ENCODE measurements around the gene TP53.

The TP53 gene
- 43.7 to 109 (median 65.2) reads per million in 9 experiments for total RNA-seq

- peaks cover 51% of the 10 kb centered on the region for H3K36me3 Mint-ChIP-seq (ENCODE audit: insufficient read depth)
- DNase-seq = peak; percentile 84 to 89 (median 87)
- peaks cover 25 to 38% of the 10 kb centered on the region in 2 donors for H3K4me1 Mint-ChIP-seq (ENCODE audit: low read depth in 2 of 2)
- peak within 1 kb of the TSS; percentile 98 for H3K27ac Mint-ChIP-seq
- H3K4me3 Mint-ChIP-seq = peak within 1 kb of the TSS; percentile 82 to 88
- no peaks in the 10 kb centered on the region for H3K27me3 Mint-ChIP-seq
- H3K9me3 Mint-ChIP-seq = no peaks in the 10 kb centered on the region
- ATAC-seq (replicated peaks) = peak; percentile 54
Measured at GRCh38 chr17:7687072-7687907, at the start of gene TP53. TP53 (minus strand) TSS chr17:7687490; CDS start chr17:7676594, 10,896 bp downstream.

- H3K4me1 Mint-ChIP-seq (ENCODE audit: low read depth in 2 of 2) = no peaks in the 10 kb centered on the region
- no peaks in the 10 kb centered on the region for H3K36me3 Mint-ChIP-seq (ENCODE audit: insufficient read depth)
- no peak overlapping the region for H3K27ac Mint-ChIP-seq
- H3K9me3 Mint-ChIP-seq = no peaks in the 10 kb centered on the region
- ATAC-seq (replicated peaks) (no peak), DNase-seq (no peak)
- H3K4me3 Mint-ChIP-seq = no peak overlapping the region
- H3K27me3 Mint-ChIP-seq = peaks cover 47 to 64% of the 10 kb centered on the region in 2 donors
Measured at GRCh38 chr17:7732981-7733539, 45.8 kb upstream of the TP53 start.

- Mint-ChIP-seq H3K27ac (no peak overlapping the region), H3K36me3 (ENCODE audit: insufficient read depth) (no peaks in the 10 kb centered on the region), H3K27me3 (peaks cover 51 to 56% of the 10 kb centered on the region in 2 donors), H3K4me1 (ENCODE audit: low read depth in 2 of 2) (no peaks in the 10 kb centered on the region), H3K4me3 (no peak overlapping the region), H3K9me3 (no peaks in the 10 kb centered on the region)
- ATAC-seq (replicated peaks) = no peak
- no peak for DNase-seq
Measured at GRCh38 chr17:7729816-7730215, 42.5 kb upstream of the TP53 start.

- Mint-ChIP-seq H3K4me1 (ENCODE audit: low read depth in 2 of 2) (no peaks in the 10 kb centered on the region), H3K4me3 (no peak overlapping the region), H3K27me3 (peaks cover 47 to 52% of the 10 kb centered on the region in 2 donors), H3K9me3 (no peaks in the 10 kb centered on the region), H3K27ac (no peak overlapping the region), H3K36me3 (ENCODE audit: insufficient read depth) (no peaks in the 10 kb centered on the region)
- DNase-seq (no peak), ATAC-seq (replicated peaks) (no peak)
Measured at GRCh38 chr17:7727886-7728285, 40.6 kb upstream of the TP53 start.

GRCh38 chr17:7721612-7722011 lies 34.3 kb upstream of the TP53 start:
- no peaks in the 10 kb centered on the region for H3K9me3 Mint-ChIP-seq
- DNase-seq = no peak
- ATAC-seq (replicated peaks) = no peak
- H3K27me3 Mint-ChIP-seq = peaks cover 75 to 83% of the 10 kb centered on the region in 2 donors
- H3K36me3 Mint-ChIP-seq (ENCODE audit: insufficient read depth) = no peaks in the 10 kb centered on the region
- peaks cover 9% of the 10 kb centered on the region in 2 donors for H3K4me1 Mint-ChIP-seq (ENCODE audit: low read depth in 2 of 2)
- H3K27ac Mint-ChIP-seq = no peak overlapping the region
- H3K4me3 Mint-ChIP-seq = no peak overlapping the region

- H3K4me3 Mint-ChIP-seq = no peak overlapping the region
- ATAC-seq (replicated peaks) (no peak), DNase-seq (no peak)
- H3K27ac Mint-ChIP-seq = no peak overlapping the region
- peaks cover 9 to 10% of the 10 kb centered on the region in 2 donors for H3K4me1 Mint-ChIP-seq (ENCODE audit: low read depth in 2 of 2)
- no peaks in the 10 kb centered on the region for H3K36me3 Mint-ChIP-seq (ENCODE audit: insufficient read depth)
- no peaks in the 10 kb centered on the region for H3K9me3 Mint-ChIP-seq
- H3K27me3 Mint-ChIP-seq = peaks cover 81 to 90% of the 10 kb centered on the region in 2 donors
Measured at GRCh38 chr17:7720125-7720524, 32.8 kb upstream of the TP53 start.

GRCh38 chr17:7719661-7720060 lies 32.4 kb upstream of the TP53 start:
- Mint-ChIP-seq H3K4me1 (ENCODE audit: low read depth in 2 of 2) (peaks cover 9 to 10% of the 10 kb centered on the region in 2 donors), H3K9me3 (no peaks in the 10 kb centered on the region), H3K4me3 (no peak overlapping the region), H3K36me3 (ENCODE audit: insufficient read depth) (no peaks in the 10 kb centered on the region), H3K27ac (no peak overlapping the region), H3K27me3 (peaks cover 84 to 95% of the 10 kb centered on the region in 2 donors)
- ATAC-seq (replicated peaks) = no peak
- no peak for DNase-seq

GRCh38 chr17:7717756-7718350 lies 30.6 kb upstream of the TP53 start:
- Mint-ChIP-seq H3K27me3 (peaks cover 90 to 100% of the 10 kb centered on the region in 2 donors), H3K27ac (no peak overlapping the region), H3K36me3 (ENCODE audit: insufficient read depth) (peaks cover 6% of the 10 kb centered on the region), H3K4me3 (peak overlapping the region; percentile 68 to 76), H3K9me3 (no peaks in the 10 kb centered on the region), H3K4me1 (ENCODE audit: low read depth in 2 of 2) (peaks cover 9 to 15% of the 10 kb centered on the region in 2 donors)
- ATAC-seq (replicated peaks) (peak; percentile 80), DNase-seq (no peak)

- H3K4me3 Mint-ChIP-seq = peak within 1 kb of the TSS; percentile 68 to 76
- peaks cover 6% of the 10 kb centered on the region for H3K36me3 Mint-ChIP-seq (ENCODE audit: insufficient read depth)
- no peaks in the 10 kb centered on the region for H3K9me3 Mint-ChIP-seq
- peaks cover 91 to 100% of the 10 kb centered on the region in 2 donors for H3K27me3 Mint-ChIP-seq
- DNase-seq = no peak
- H3K27ac Mint-ChIP-seq = no peak within 1 kb of the TSS
- ATAC-seq (replicated peaks) = peak; percentile 54
- peaks cover 15% of the 10 kb centered on the region in 2 donors for H3K4me1 Mint-ChIP-seq (ENCODE audit: low read depth in 2 of 2)
Measured at GRCh38 chr17:7716901-7717755, 29.8 kb upstream of the TP53 start, which contains the start of gene DNAH2. DNAH2 (plus strand) TSS chr17:7717744; CDS start chr17:7719735, 1,991 bp downstream.

GRCh38 chr17:7715936-7716886 lies 28.9 kb upstream of the TP53 start:
- peaks cover 6% of the 10 kb centered on the region for H3K36me3 Mint-ChIP-seq (ENCODE audit: insufficient read depth)
- no peak overlapping the region for H3K27ac Mint-ChIP-seq
- DNase-seq (no peak), ATAC-seq (replicated peaks) (no peak)
- H3K4me1 Mint-ChIP-seq (ENCODE audit: low read depth in 2 of 2) = peaks cover 18 to 19% of the 10 kb centered on the region in 2 donors
- H3K27me3 Mint-ChIP-seq = peaks cover 92 to 100% of the 10 kb centered on the region in 2 donors
- H3K4me3 Mint-ChIP-seq = peak overlapping the region; percentile 68 to 76
- no peaks in the 10 kb centered on the region for H3K9me3 Mint-ChIP-seq

- no peak for ATAC-seq (replicated peaks)
- peaks cover 90 to 100% of the 10 kb centered on the region in 2 donors for H3K27me3 Mint-ChIP-seq
- H3K4me3 Mint-ChIP-seq = no peak overlapping the region
- peaks cover 22 to 25% of the 10 kb centered on the region in 2 donors for H3K4me1 Mint-ChIP-seq (ENCODE audit: low read depth in 2 of 2)
- H3K36me3 Mint-ChIP-seq (ENCODE audit: insufficient read depth) = peaks cover 6% of the 10 kb centered on the region
- H3K27ac Mint-ChIP-seq = no peak overlapping the region
- DNase-seq = no peak
- H3K9me3 Mint-ChIP-seq = no peaks in the 10 kb centered on the region
Measured at GRCh38 chr17:7714721-7715594, 27.7 kb upstream of the TP53 start.

Data from effector memory CD8-positive, alpha-beta T cell (primary cell).